Endothelial cell of umbilical vein (primary cell): Measurements from ENCODE around the gene SUN3. TPM values are rescaled to one million over a fixed set of nuclear protein-coding genes. Genes with fewer than 3 reads are reported as not detected.

Source experiments
- BruUV-seq: library from RNA; stranded (reverse); fragments of 400-500 nt; replicated peaks from 2 replicates; lab custom pipeline; 2021; lab: Mats Ljungman, UMichigan
- CTCF ChIA-PET: fragments of 300-600, 350-600 bp; sonication (Branson Sonifier 250); formaldehyde crosslinking; loops from one replicate; lab custom pipeline; 2021; ENCODE audit warnings: antibody characterized with exemption, inconsistent platforms; lab: Charles Lee
- POLR2A ChIA-PET: fragments of 300-600, 350-600 bp; sonication (Branson Sonifier 250); formaldehyde crosslinking; loops from one replicate; lab custom pipeline; 2021; ENCODE audit warnings: antibody characterized with exemption, inconsistent platforms; lab: Charles Lee
- DNase-seq: peaks from one replicate; pipeline ENCODE4 v3.0.0-alpha.2; 2011; ENCODE audit warnings: low read depth, low spot score
- FAIRE-seq: peaks from 2 replicates; lab custom pipeline; 2011; peaks lifted over from hg19 to GRCh38; lab: Jason Lieb, UNC
- H2AFZ ChIP-seq: 2 replicates; pipeline ENCODE4 v1.6.0; 2012; ENCODE audit warnings: low read depth, low read length, control low read depth, inconsistent platforms
- H3K27ac ChIP-seq: 2 replicates; pipeline ENCODE4 v1.5.1; 2011; ENCODE audit warnings: low read depth, mild to moderate bottlenecking, control low read depth, low read length, moderate library complexity; ENCODE audit not compliant: insufficient read depth
- H3K27me3 ChIP-seq, 2 experiments: 2 replicates each; pipeline versions ENCODE4 v1.6.0 to v1.6.1; 2011; ENCODE audit warnings: low read length in 2 of 2, mixed read lengths in 1 of 2; ENCODE audit not compliant: control insufficient read depth in 2 of 2, insufficient read depth in 2 of 2
- H3K36me3 ChIP-seq, 2 experiments: 2 replicates in 1 of 2; 3 replicates in 1 of 2; pipeline ENCODE4 v1.5.1; 2011; ENCODE audit warnings: low read length in 2 of 2, mild to moderate bottlenecking in 1 of 2, moderate library complexity in 1 of 2; ENCODE audit not compliant: control insufficient read depth in 2 of 2, insufficient read depth in 2 of 2; ENCODE audit errors: extremely low read depth in 1 of 2
- H3K4me1 ChIP-seq: 3 replicates; pipeline ENCODE4 v1.5.1; 2011; ENCODE audit warnings: mild to moderate bottlenecking, low read length; ENCODE audit not compliant: control insufficient read depth, insufficient read depth; ENCODE audit errors: extremely low read depth
- H3K4me2 ChIP-seq: 2 replicates; pipeline ENCODE4 v1.6.1; 2011; ENCODE audit warnings: low read length, control low read depth, mixed read lengths; ENCODE audit not compliant: insufficient read depth
- H3K4me3 ChIP-seq, 3 experiments: fragments of 200-600 bp in 1 of 3; sonication (generic), shearing (Covaris generic) in 1 of 3; replicated peaks in 1 of 3; 2 replicates each; pipeline ENCODE4 v1.5.1; 2011 to 2016; ENCODE audit warnings: control low read depth in 3 of 3, low read length in 3 of 3, mild to moderate bottlenecking in 2 of 3, inconsistent platforms in 1 of 3, low read depth in 1 of 3, moderate library complexity in 1 of 3; ENCODE audit not compliant: insufficient read depth in 1 of 3
- H3K79me2 ChIP-seq: 2 replicates; pipeline ENCODE4 v1.6.0; 2012; ENCODE audit warnings: low read length, inconsistent platforms; ENCODE audit not compliant: control insufficient read depth, insufficient read depth
- H3K9ac ChIP-seq: replicated peaks from 2 replicates; pipeline ENCODE3; 2011; ENCODE audit warnings: low read length, control low read depth; ENCODE audit not compliant: insufficient read depth; ENCODE audit errors: extremely low read depth
- H3K9me1 ChIP-seq: replicated peaks from 3 replicates; pipeline ENCODE4 v1.6.0; 2011; ENCODE audit warnings: mild to moderate bottlenecking, low read length; ENCODE audit not compliant: control insufficient read depth, insufficient read depth; ENCODE audit errors: extremely low read depth
- H3K9me3 ChIP-seq: replicated peaks from 2 replicates; pipeline ENCODE4 v1.5.1; 2012; ENCODE audit warnings: low read length, inconsistent platforms; ENCODE audit not compliant: control insufficient read depth, insufficient read depth
- H4K20me1 ChIP-seq: replicated peaks from 2 replicates; pipeline ENCODE3; 2011; ENCODE audit warnings: mild to moderate bottlenecking, low read length; ENCODE audit not compliant: control insufficient read depth, insufficient read depth; ENCODE audit errors: extremely low read depth
- CTCF ChIP-seq, 2 donors: IDR thresholded peaks; 1 replicate in 1 of 2; 2 replicates in 1 of 2; pipeline ENCODE4 v1.5.1; 2011; ENCODE audit warnings: low read length in 2 of 2, mild to moderate bottlenecking in 2 of 2, moderate library complexity in 2 of 2, control low read depth in 1 of 2, inconsistent platforms in 1 of 2, low read depth in 1 of 2; ENCODE audit not compliant: insufficient read depth in 1 of 2; ENCODE audit errors: extremely low read depth in 1 of 2
- EZH2 ChIP-seq: IDR thresholded peaks from 2 replicates; pipeline ENCODE4 v1.6.1; 2012; ENCODE audit warnings: borderline replicate concordance, low read depth, mild to moderate bottlenecking, moderate library complexity, low read length, inconsistent platforms; ENCODE audit not compliant: severe bottlenecking
- FOS ChIP-seq: IDR thresholded peaks from 2 replicates; pipeline ENCODE4 v1.6.1; 2011; ENCODE audit warnings: mild to moderate bottlenecking, low read length, moderate library complexity, borderline replicate concordance; ENCODE audit not compliant: insufficient read depth
- GATA2 ChIP-seq: IDR thresholded peaks from 2 replicates; pipeline ENCODE4 v1.7.0; 2011; ENCODE audit warnings: low read depth, mild to moderate bottlenecking, moderate library complexity, mixed read lengths, low read length; ENCODE audit not compliant: insufficient read length, insufficient read depth
- JUN ChIP-seq: IDR thresholded peaks from 2 replicates; pipeline ENCODE4 v1.6.1; 2011; ENCODE audit warnings: borderline replicate concordance, low read depth; ENCODE audit not compliant: insufficient read length, insufficient read depth
- MYC ChIP-seq: IDR thresholded peaks from one replicate; pipeline ENCODE4 v1.6.1; 2011; ENCODE audit warnings: mild to moderate bottlenecking, low read depth, low read length
- POLR2A ChIP-seq: IDR thresholded peaks from 2 replicates; pipeline ENCODE4 v1.6.1; 2012; ENCODE audit warnings: low read depth, mild to moderate bottlenecking, control low read depth, low read length
- POLR2AphosphoS5 ChIP-seq: IDR thresholded peaks from 2 replicates; pipeline ENCODE4 v1.6.1; 2012; ENCODE audit warnings: low read depth, mild to moderate bottlenecking, control low read depth, low read length, moderate library complexity; ENCODE audit not compliant: insufficient read depth
- dilution Hi-C: fragments of 300-500 bp; cut with MboI; formaldehyde crosslinking; loops from one replicate; pipeline ENCODE4 v1.15.0; 2019; ENCODE audit warnings: low sequenced_read_pairs; ENCODE audit not compliant: extremely low pct_ligation_motif_present
- intact Hi-C: fragments of 100-400 bp; cut with micrococcal nuclease; formaldehyde crosslinking; loops from one replicate; pipeline ENCODE4 v1.10.0; 2022
- polyA plus RNA-seq, 4 experiments: library from polyadenylated mRNA; depleted of rRNA in 3 of 4; stranded (reverse) in 3 of 4; unstranded in 1 of 4; fragments of >200 nt; gene quantifications; 2 replicates each; pipeline versions ENCODE4 v1.2.1 to v1.2.3, GENCODE V29; 2011 to 2012; ENCODE audit warnings: missing spikeins in 1 of 4
- total RNA-seq: library from RNA; stranded (reverse); gene quantifications from 2 replicates; pipeline ENCODE4 v1.2.3, GENCODE V29; 2021
- TF ChIP-seq, protein P1 (sequence below): IDR thresholded peaks from 2 replicates; pipeline ENCODE4 v1.6.1; 2011; ENCODE audit not compliant: insufficient read depth, insufficient read length

SUN3 gene
- total and polyA plus RNA-seq, 2 donors (not counting 3 experiments of a cell fraction or from before 2014, with no cell fraction given), result not detected

DNA sequence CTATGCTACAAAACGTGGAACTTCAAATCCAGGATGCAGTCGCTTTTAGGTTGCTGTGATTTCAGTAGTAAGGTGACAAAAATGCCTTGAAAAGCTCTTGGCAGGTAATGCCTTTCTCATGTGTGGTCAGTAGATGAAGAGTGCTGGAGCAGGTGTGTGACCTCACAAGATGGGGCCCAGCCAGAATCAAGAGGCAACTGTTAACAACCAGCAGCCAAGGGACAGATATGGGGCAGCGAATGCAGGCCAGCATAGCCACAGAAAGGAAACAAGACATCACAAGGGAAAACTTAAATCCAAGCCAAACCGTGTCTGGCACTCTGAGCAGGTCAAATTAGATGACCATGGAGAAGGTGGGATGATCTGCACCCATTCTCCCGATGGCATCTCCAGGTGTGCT, 61.8 kb downstream of the SUN3 start:
- TF ChIP-seq POLR2AphosphoS5, result no peak
- TF ChIP-seq EZH2, result no peak
- TF ChIP-seq FOS, result no peak
- no peak for TF ChIP-seq JUN
- TF ChIP-seq, protein P1, sequence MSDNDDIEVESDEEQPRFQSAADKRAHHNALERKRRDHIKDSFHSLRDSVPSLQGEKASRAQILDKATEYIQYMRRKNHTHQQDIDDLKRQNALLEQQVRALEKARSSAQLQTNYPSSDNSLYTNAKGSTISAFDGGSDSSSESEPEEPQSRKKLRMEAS, result no peak
- TF ChIP-seq GATA2, result no peak
- no peak for TF ChIP-seq POLR2A
- TF ChIP-seq CTCF (IDR thresholded peaks at IDR 0.05; ENCODE audit: extremely low read depth in 1 of 2, insufficient read depth in 1 of 2, low read depth in 1 of 2, low read length in 2 of 2), result no peak
- no peak for TF ChIP-seq MYC
- Histone ChIP-seq H3K4me1 (peaks cover 32% of the 10 kb centered on the region), H3K27me3 (no peaks in the 10 kb centered on the region), H3K9me1 (no peaks in the 10 kb centered on the region), H2AFZ (no peak overlapping the region), H3K9ac (no peak overlapping the region), H3K79me2 (peaks cover 1% of the 10 kb centered on the region), H3K9me3 (no peaks in the 10 kb centered on the region), H3K36me3 (peaks cover 36 to 41% of the 10 kb centered on the region in 2 experiments), H3K4me3 (no peak overlapping the region), H3K4me2 (no peak overlapping the region), H4K20me1 (no peaks in the 10 kb centered on the region), H3K27ac (no peak overlapping the region)
- no TSS peak for BruUV-seq
- ChIA-PET POLR2A (no interaction called here), CTCF (interaction anchor here (1.0 to 9.6 kb wide), 2 partner anchors 11 to 18 kb away, joined by 3 to 371 read pairs; partner anchors contain the start of gene PKD1L1)
- DNase-seq, result no peak
- intact Hi-C loops (no loop called here), dilution Hi-C loops (no loop called here)
- FAIRE-seq, result no peak
